GM23338 (cell line): ENCODE results near the gene R3HDM2. TPM values are rescaled to one million over a fixed set of nuclear protein-coding genes. Genes with fewer than 3 reads are reported as not detected.

Experiments used
- ATAC-seq: fragments of 200-7000 bp; cut with Tn5 transposase; 3 replicates; pipeline ENCODE4 v1.9.1; 2020
- DNase-seq: peaks from one replicate; pipeline ENCODE4 v3.0.0-alpha.2; 2015; ENCODE audit warnings: low spot score
- H2AFZ ChIP-seq: fragments of 200-600 bp; sonication (generic); 2 replicates; pipeline ENCODE4 v1.8.0; 2016; ENCODE audit warnings: antibody characterized with exemption, mild to moderate bottlenecking, moderate library complexity
- H3F3A ChIP-seq: fragments of 200-600 bp; sonication (generic); replicated peaks from 2 replicates; pipeline ENCODE4 v1.8.0; 2017; ENCODE audit warnings: antibody characterized with exemption, mixed run types, low read depth
- H3K27ac ChIP-seq: fragments of 200-600 bp; sonication (generic); 2 replicates; pipeline ENCODE4 v1.6.1; 2016; ENCODE audit warnings: low read depth
- H3K27me3 ChIP-seq: fragments of 200-600 bp; sonication (generic); 2 replicates; pipeline ENCODE4 v1.8.0; 2016; ENCODE audit warnings: mild to moderate bottlenecking, mixed run types, moderate library complexity; ENCODE audit not compliant: insufficient read depth
- H3K36me3 ChIP-seq: fragments of 200-600 bp; sonication (generic); 2 replicates; pipeline ENCODE4 v1.8.0; 2016; ENCODE audit warnings: mild to moderate bottlenecking; ENCODE audit not compliant: insufficient read depth
- H3K4me1 ChIP-seq: fragments of 200-600 bp; sonication (generic); 2 replicates; pipeline ENCODE4 v1.8.0; 2016; ENCODE audit warnings: mild to moderate bottlenecking, moderate library complexity; ENCODE audit not compliant: insufficient read depth
- H3K4me2 ChIP-seq: fragments of 200-600 bp; sonication (generic); 2 replicates; pipeline ENCODE4 v1.7.1; 2017; ENCODE audit warnings: mixed run types
- H3K4me3 ChIP-seq: fragments of 200-600 bp; sonication (generic); 2 replicates; pipeline ENCODE4 v1.6.1; 2016; ENCODE audit warnings: mixed run types
- H3K79me2 ChIP-seq: fragments of 200-600 bp; sonication (generic); replicated peaks from 2 replicates; pipeline ENCODE4 v1.8.0; 2017; ENCODE audit warnings: mild to moderate bottlenecking; ENCODE audit not compliant: insufficient read depth
- H3K9me2 ChIP-seq: fragments of 200-600 bp; sonication (generic); 2 replicates; pipeline ENCODE4 v1.8.0; 2017; ENCODE audit not compliant: insufficient read depth
- H4K20me1 ChIP-seq: fragments of 200-600 bp; sonication (generic); replicated peaks from 2 replicates; pipeline ENCODE4 v1.8.0; 2017; ENCODE audit warnings: mild to moderate bottlenecking; ENCODE audit not compliant: insufficient read depth
- H3K27ac Mint-ChIP-seq: 2 replicates; pipeline ENCODE4 v1.8.0; 2020; ENCODE audit warnings: inconsistent platforms, mild to moderate bottlenecking, moderate library complexity, mixed read lengths
- H3K27me3 Mint-ChIP-seq: 3 replicates; pipeline ENCODE4 v1.8.0; 2022; ENCODE audit warnings: low read depth, mild to moderate bottlenecking, moderate library complexity, mixed read lengths, inconsistent platforms; ENCODE audit not compliant: insufficient read depth, poor library complexity
- H3K36me3 Mint-ChIP-seq: 3 replicates; pipeline ENCODE4 v1.8.0; 2021; ENCODE audit warnings: low read depth, mild to moderate bottlenecking, inconsistent platforms, moderate library complexity, mixed read lengths
- H3K4me1 Mint-ChIP-seq: 3 replicates; pipeline ENCODE4 v1.8.0; 2020; ENCODE audit warnings: mild to moderate bottlenecking, inconsistent platforms, mixed read lengths
- H3K4me3 Mint-ChIP-seq: 3 replicates; pipeline ENCODE4 v1.8.0; 2021; ENCODE audit warnings: moderate library complexity, mild to moderate bottlenecking, inconsistent platforms, mixed read lengths
- H3K9me3 Mint-ChIP-seq: 3 replicates; pipeline ENCODE4 v1.8.0; 2020; ENCODE audit warnings: moderate library complexity, mild to moderate bottlenecking, inconsistent platforms, mixed read lengths
- CREB1 ChIP-seq: fragments of 250-450 bp; sonication (Bioruptor Pico); IDR thresholded peaks from 2 replicates; pipeline ENCODE4 v1.5.0; 2020; ENCODE audit warnings: low read depth, mild to moderate bottlenecking, moderate library complexity
- EZH2 ChIP-seq: fragments of 200-600 bp; sonication (generic); IDR thresholded peaks from one replicate; pipeline ENCODE4 v1.8.0; 2017; ENCODE audit warnings: antibody characterized with exemption, mild to moderate bottlenecking, low read depth; ENCODE audit not compliant: unreplicated experiment
- EZH2phosphoT487 ChIP-seq: fragments of 200-600 bp; sonication (generic); IDR thresholded peaks from one replicate; pipeline ENCODE4 v1.8.1; 2018; ENCODE audit warnings: antibody characterized with exemption; ENCODE audit not compliant: unreplicated experiment
- NANOG ChIP-seq: IDR thresholded peaks from 2 replicates; pipeline ENCODE4 v1.6.1; 2016; ENCODE audit warnings: antibody characterized with exemption, borderline replicate concordance
- POLR2AphosphoS5 ChIP-seq: IDR thresholded peaks from 2 replicates; pipeline ENCODE4 v1.6.1; 2016; ENCODE audit warnings: antibody characterized with exemption, low read depth
- STAT1 ChIP-seq: IDR thresholded peaks from one replicate; pipeline ENCODE4 v1.6.1; 2016; ENCODE audit warnings: antibody characterized with exemption; ENCODE audit not compliant: unreplicated experiment
- ZNF114 ChIP-seq: fragments of 250-450 bp; sonication (Bioruptor Pico); IDR thresholded peaks from 2 replicates; pipeline ENCODE4 v1.5.0; 2020; ENCODE audit warnings: mild to moderate bottlenecking, moderate library complexity
- ZNF331 ChIP-seq: fragments of 250-450 bp; sonication (Bioruptor Pico); IDR thresholded peaks from 2 replicates; pipeline ENCODE4 v1.5.0; 2020; ENCODE audit warnings: low read depth, mild to moderate bottlenecking, moderate library complexity
- polyA plus RNA-seq: library from polyadenylated mRNA; unstranded; fragments of >200 nt; fragmentation: Nextera tagmentation; extraction: Ambion mirVana; gene quantifications from 2 replicates; pipeline ENCODE4 v1.2.1, GENCODE V29; 2016
- total RNA-seq: library from RNA; depleted of rRNA; stranded (reverse); fragments of >200 nt; shearing (Covaris generic); gene quantifications from 2 replicates; pipeline ENCODE4 v1.2.3, GENCODE V29; 2014
- TF ChIP-seq, protein P1 (sequence below): IDR thresholded peaks from 2 replicates; pipeline ENCODE4 v1.6.1; 2016; ENCODE audit warnings: antibody characterized with exemption
- TF ChIP-seq, protein P2 (sequence below), 2 experiments: fragments of 200-600 bp in 1 of 2; sonication (generic) in 1 of 2; conservative IDR thresholded peaks; 2 replicates each; pipeline versions ENCODE4 v1.5.1 to v1.6.1; 2016 to 2017; ENCODE audit warnings: antibody characterized with exemption in 2 of 2, low read depth in 2 of 2, mild to moderate bottlenecking in 2 of 2, moderate library complexity in 1 of 2
- TF ChIP-seq, protein P3 (sequence below): fragments of 250-450 bp; sonication (Bioruptor Pico); IDR thresholded peaks from 2 replicates; pipeline ENCODE4 v1.5.0; 2020; ENCODE audit warnings: mild to moderate bottlenecking, moderate library complexity

Gene R3HDM2
- total and polyA plus RNA-seq, 2 experiments from 2014 or later: 9.6 to 19.6 TPM

DNA sequence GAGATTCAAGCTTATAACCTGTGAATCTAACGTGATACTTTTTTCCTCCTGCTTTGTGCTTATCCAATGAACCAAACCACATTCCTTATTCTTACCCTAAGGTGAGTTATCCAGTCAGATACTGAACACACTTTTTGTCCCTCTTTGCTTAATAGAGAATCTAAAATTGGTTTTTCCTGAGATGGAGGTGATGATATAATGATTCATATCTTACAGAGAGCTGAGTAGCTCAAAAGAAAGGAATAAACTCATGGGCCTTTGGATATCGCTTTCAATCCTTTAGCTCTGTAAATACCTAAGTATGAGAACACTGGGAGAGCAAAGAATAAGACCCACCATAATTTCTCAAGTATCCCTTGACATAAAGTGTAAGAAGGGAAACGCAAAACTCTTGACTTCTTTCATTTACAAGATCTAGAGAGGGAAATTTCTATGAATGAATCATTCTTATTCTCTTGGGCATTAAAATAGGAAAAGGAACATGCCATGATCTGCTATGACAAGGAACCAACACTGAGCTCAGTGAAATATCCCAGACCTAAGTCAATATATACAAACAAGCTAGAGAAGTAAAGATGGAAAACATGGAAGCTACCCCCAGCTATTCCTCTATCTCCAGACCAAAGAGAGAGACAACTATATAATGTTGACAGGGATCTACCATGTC, 98.1 kb downstream of the R3HDM2 start:
- DNase-seq (no peak), ATAC-seq (no peak)
- no peak for TF ChIP-seq EZH2phosphoT487
- no peak for TF ChIP-seq STAT1
- no peak for TF ChIP-seq CREB1
- TF ChIP-seq, protein P1, sequence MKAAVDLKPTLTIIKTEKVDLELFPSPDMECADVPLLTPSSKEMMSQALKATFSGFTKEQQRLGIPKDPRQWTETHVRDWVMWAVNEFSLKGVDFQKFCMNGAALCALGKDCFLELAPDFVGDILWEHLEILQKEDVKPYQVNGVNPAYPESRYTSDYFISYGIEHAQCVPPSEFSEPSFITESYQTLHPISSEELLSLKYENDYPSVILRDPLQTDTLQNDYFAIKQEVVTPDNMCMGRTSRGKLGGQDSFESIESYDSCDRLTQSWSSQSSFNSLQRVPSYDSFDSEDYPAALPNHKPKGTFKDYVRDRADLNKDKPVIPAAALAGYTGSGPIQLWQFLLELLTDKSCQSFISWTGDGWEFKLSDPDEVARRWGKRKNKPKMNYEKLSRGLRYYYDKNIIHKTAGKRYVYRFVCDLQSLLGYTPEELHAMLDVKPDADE: no peak
- TF ChIP-seq POLR2AphosphoS5: no peak
- Histone ChIP-seq H3F3A (no peaks in the 10 kb centered on the region), H3K36me3 (no peaks in the 10 kb centered on the region), H2AFZ (no peak overlapping the region), H3K4me3 (no peak overlapping the region), H3K27ac (peak overlapping the region; percentile 29; the same call in 1 of the 2 replicates), H3K4me2 (no peak overlapping the region), H3K4me1 (no peaks in the 10 kb centered on the region), H3K9me2 (no peaks in the 10 kb centered on the region), H3K27me3 (no peaks in the 10 kb centered on the region), H4K20me1 (no peaks in the 10 kb centered on the region), H3K79me2 (no peaks in the 10 kb centered on the region)
- H3K9me3 Mint-ChIP-seq: no peaks in the 10 kb centered on the region
- no peaks in the 10 kb centered on the region for H3K27me3 Mint-ChIP-seq
- H3K4me1 Mint-ChIP-seq: no peaks in the 10 kb centered on the region
- peak overlapping the region; percentile 0; the same call in 1 of the 2 replicates for H3K27ac Mint-ChIP-seq
- no peak overlapping the region for H3K4me3 Mint-ChIP-seq
- peaks cover 6% of the 10 kb centered on the region for H3K36me3 Mint-ChIP-seq

DNA sequence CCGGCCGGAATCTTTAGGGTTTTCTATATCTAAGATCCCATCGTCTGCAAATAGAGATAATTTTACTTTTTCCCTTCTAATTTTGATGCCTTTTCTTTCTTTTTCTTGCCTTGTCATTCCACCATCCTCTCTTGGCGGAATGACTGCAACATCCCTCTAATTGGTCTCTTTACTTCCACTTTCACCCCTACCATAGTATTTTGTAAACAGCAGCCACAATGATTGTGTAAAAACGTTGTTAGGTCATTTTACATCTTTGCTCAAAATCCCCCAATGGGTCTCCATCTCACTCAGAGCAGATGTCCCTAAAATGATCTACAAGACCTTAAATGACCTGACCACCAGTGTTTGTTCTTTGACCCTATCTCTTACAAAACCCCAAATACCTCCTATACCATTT, 99.9 kb downstream of the R3HDM2 start:
- no peaks in the 10 kb centered on the region for H3F3A ChIP-seq
- no peaks in the 10 kb centered on the region for H3K4me1 ChIP-seq
- Mint-ChIP-seq H3K36me3 (peaks cover 6% of the 10 kb centered on the region), H3K4me1 (no peaks in the 10 kb centered on the region), H3K9me3 (no peaks in the 10 kb centered on the region), H3K27ac (0 out of 2 replicates have a peak overlapping the region, but pooled peaks have one; percentile 47), H3K27me3 (no peaks in the 10 kb centered on the region), H3K4me3 (no peak overlapping the region)
- H3K4me2 ChIP-seq: no peak overlapping the region
- ATAC-seq: no peak
- DNase-seq: no peak
- H3K79me2 ChIP-seq: no peaks in the 10 kb centered on the region
- H3K4me3 ChIP-seq: no peak overlapping the region
- no peak overlapping the region for H3K27ac ChIP-seq
- H4K20me1 ChIP-seq: no peaks in the 10 kb centered on the region
- no peaks in the 10 kb centered on the region for H3K27me3 ChIP-seq
- TF ChIP-seq EZH2: no peak
- TF ChIP-seq POLR2AphosphoS5: no peak
- TF ChIP-seq EZH2phosphoT487: no peak
- TF ChIP-seq, protein P2, sequence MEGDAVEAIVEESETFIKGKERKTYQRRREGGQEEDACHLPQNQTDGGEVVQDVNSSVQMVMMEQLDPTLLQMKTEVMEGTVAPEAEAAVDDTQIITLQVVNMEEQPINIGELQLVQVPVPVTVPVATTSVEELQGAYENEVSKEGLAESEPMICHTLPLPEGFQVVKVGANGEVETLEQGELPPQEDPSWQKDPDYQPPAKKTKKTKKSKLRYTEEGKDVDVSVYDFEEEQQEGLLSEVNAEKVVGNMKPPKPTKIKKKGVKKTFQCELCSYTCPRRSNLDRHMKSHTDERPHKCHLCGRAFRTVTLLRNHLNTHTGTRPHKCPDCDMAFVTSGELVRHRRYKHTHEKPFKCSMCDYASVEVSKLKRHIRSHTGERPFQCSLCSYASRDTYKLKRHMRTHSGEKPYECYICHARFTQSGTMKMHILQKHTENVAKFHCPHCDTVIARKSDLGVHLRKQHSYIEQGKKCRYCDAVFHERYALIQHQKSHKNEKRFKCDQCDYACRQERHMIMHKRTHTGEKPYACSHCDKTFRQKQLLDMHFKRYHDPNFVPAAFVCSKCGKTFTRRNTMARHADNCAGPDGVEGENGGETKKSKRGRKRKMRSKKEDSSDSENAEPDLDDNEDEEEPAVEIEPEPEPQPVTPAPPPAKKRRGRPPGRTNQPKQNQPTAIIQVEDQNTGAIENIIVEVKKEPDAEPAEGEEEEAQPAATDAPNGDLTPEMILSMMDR (conservative IDR thresholded peaks at IDR 0.05; ENCODE audit: low read depth in 2 of 2): no peak
- no peak for TF ChIP-seq STAT1
- no peak for TF ChIP-seq ZNF114 (CRISPR knock-in tag)
- TF ChIP-seq, protein P1: no peak
- TF ChIP-seq ZNF331 (CRISPR knock-in tag): no peak
- no peak for TF ChIP-seq CREB1
- TF ChIP-seq, protein P3, sequence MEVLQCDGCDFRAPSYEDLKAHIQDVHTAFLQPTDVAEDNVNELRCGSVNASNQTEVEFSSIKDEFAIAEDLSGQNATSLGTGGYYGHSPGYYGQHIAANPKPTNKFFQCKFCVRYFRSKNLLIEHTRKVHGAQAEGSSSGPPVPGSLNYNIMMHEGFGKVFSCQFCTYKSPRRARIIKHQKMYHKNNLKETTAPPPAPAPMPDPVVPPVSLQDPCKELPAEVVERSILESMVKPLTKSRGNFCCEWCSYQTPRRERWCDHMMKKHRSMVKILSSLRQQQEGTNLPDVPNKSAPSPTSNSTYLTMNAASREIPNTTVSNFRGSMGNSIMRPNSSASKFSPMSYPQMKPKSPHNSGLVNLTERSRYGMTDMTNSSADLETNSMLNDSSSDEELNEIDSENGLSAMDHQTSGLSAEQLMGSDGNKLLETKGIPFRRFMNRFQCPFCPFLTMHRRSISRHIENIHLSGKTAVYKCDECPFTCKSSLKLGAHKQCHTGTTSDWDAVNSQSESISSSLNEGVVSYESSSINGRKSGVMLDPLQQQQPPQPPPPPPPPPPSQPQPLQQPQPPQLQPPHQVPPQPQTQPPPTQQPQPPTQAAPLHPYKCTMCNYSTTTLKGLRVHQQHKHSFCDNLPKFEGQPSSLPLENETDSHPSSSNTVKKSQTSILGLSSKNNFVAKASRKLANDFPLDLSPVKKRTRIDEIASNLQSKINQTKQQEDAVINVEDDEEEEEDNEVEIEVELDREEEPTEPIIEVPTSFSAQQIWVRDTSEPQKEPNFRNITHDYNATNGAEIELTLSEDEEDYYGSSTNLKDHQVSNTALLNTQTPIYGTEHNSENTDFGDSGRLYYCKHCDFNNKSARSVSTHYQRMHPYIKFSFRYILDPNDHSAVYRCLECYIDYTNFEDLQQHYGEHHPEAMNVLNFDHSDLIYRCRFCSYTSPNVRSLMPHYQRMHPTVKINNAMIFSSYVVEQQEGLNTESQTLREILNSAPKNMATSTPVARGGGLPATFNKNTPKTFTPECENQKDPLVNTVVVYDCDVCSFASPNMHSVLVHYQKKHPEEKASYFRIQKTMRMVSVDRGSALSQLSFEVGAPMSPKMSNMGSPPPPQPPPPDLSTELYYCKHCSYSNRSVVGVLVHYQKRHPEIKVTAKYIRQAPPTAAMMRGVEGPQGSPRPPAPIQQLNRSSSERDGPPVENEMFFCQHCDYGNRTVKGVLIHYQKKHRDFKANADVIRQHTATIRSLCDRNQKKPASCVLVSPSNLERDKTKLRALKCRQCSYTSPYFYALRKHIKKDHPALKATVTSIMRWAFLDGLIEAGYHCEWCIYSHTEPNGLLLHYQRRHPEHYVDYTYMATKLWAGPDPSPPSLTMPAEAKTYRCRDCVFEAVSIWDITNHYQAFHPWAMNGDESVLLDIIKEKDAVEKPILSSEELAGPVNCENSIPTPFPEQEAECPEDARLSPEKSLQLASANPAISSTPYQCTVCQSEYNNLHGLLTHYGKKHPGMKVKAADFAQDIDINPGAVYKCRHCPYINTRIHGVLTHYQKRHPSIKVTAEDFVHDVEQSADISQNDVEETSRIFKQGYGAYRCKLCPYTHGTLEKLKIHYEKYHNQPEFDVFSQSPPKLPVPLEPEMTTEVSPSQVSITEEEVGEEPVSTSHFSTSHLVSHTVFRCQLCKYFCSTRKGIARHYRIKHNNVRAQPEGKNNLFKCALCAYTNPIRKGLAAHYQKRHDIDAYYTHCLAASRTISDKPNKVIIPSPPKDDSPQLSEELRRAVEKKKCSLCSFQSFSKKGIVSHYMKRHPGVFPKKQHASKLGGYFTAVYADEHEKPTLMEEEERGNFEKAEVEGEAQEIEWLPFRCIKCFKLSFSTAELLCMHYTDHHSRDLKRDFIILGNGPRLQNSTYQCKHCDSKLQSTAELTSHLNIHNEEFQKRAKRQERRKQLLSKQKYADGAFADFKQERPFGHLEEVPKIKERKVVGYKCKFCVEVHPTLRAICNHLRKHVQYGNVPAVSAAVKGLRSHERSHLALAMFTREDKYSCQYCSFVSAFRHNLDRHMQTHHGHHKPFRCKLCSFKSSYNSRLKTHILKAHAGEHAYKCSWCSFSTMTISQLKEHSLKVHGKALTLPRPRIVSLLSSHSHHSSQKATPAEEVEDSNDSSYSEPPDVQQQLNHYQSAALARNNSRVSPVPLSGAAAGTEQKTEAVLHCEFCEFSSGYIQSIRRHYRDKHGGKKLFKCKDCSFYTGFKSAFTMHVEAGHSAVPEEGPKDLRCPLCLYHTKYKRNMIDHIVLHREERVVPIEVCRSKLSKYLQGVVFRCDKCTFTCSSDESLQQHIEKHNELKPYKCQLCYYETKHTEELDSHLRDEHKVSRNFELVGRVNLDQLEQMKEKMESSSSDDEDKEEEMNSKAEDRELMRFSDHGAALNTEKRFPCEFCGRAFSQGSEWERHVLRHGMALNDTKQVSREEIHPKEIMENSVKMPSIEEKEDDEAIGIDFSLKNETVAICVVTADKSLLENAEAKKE (CRISPR knock-in tag): no peak
- no peak for TF ChIP-seq NANOG
- H2AFZ ChIP-seq: no peak overlapping the region
- H3K36me3 ChIP-seq: no peaks in the 10 kb centered on the region
- H3K9me2 ChIP-seq: no peaks in the 10 kb centered on the region
